Stimulated activated CD8-positive, alpha-beta memory T cell treated with anti-CD3 and anti-CD28 coated beads, Interleukin-15, amount 100 ng/mL, for 1 hour (primary cell): ENCODE results near the gene NBEA.
"Not testable (repeated sequence)": the region's sequence is repeated elsewhere in the genome, so short reads cannot be mapped to it uniquely, and the experiment has no call there.

Source experiments
- DNase-seq: peaks from one replicate; pipeline ENCODE4 v3.0.0-alpha.2; 2020; ENCODE audit warnings: low read depth

NBEA gene

DNA sequence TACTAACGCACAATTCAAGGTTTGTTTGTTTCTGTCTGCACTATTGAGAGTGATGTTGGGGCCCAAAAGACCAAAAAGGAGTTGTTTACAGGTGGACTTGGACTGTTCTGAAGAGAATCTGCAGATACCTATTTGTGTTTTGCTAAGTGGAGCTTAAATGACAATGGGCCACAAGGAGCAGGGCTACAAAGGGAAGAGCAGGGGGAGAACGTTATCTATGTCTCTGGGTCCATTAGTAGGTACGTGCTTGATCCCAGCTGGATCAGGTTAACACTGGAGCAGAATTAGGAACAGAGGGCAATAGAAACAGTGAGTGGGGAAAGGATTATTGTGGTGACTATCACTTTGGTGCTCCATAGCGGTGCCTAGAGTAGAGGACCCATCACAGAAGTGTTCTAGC lies 22.5 kb downstream of the NBEA start:
- DNase-seq: no peak

GRCh38 chr13:34967851-34968562 lies 25.9 kb downstream of the NBEA start:
- no peak for DNase-seq

DNA sequence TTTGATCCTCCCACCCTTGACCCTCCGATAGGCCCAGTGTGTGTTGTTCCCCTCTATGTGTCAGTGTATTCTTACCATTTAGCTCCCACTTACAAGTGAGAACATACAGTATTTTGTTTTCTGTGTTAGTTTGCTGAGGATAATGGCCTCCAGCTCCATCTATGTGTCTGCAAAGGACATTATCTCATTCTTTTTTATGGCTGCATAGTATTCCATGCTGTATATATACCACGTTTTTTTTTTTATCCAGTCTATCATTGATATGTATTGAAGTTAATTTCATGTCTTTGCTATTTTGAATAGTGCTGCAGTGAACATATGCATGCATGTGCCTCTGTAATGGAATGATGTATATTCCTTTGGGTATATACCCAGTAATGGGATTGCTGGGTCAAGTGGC lies 27.5 kb downstream of the NBEA start:
- DNase-seq: not testable (repeated sequence)

DNA sequence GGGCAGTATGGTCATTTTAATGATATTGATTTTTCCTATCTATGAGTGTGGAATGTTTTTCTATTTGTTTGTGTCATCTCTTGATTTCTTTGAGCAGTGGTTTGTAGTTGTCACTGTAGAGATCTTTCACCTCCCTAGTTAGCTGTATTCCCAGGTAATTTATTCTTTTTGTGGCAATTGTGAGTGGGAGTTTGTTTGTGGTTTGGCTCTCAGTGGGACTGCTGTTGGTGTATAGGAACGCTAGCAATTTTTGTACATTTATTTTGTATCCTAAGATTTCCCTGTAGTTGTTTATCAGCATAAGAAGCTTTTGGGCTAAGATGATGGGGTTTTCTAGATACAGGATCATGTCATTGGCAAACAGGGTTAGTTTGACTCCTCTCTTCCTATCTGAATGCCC lies 28.9 kb downstream of the NBEA start:
- DNase-seq: no peak

- DNase-seq: no peak
These were observed 29.4 kb downstream of the NBEA start for GRCh38 chr13:34971473-34971872.

GRCh38 chr13:34985199-34985598 lies 43.1 kb downstream of the NBEA start:
- DNase-seq: not testable (repeated sequence)

DNA sequence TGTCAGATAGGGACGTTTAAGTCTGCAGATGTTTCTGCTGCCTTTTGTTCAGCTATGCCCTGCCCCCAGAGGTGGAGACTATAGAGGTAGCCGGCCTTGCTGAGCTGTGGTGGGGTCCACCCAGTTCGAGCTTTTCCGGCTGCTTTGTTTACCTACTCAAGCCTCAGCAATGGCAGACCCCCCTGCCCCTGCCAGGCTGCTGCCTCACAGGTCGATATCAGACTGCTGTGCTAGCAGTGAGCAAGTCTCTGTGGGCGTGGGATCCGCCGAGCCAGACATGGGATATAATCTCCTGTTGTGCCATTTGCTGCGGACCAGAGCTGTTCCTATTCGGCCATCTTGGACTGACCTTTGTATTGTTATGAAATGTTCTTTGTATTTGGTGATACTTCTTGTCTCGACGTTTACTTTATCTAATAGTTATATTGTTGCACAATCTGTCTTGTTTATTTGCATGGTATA lies 46.3 kb downstream of the NBEA start:
- DNase-seq: no peak

GRCh38 chr13:34990399-34991214 lies 48.5 kb downstream of the NBEA start:
- no peak for DNase-seq

DNA sequence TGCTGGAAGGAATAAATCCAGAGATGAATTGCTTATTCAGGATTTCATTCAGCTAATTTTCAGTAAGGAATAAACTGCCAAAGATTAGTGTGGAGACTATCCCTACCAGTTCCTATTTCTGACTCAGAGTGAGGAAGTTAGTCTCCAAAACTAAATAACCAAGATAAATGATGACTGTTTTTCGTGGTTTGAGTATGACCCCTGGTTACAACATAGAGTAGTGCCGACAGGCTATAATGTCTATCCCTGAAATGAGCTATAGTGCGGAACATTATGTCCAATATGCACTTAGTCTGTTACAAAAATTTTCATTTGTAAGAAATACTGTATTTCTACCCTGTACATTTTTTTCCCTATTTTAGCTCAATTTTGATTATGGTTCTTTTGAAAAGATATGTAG lies 51.4 kb downstream of the NBEA start:
- DNase-seq: no peak

GRCh38 chr13:35003734-35004133 lies 61.7 kb downstream of the NBEA start:
- not testable (repeated sequence) for DNase-seq

- DNase-seq: no peak
These were observed 63.0 kb downstream of the NBEA start for GRCh38 chr13:35005051-35005450.

GRCh38 chr13:35014606-35015213 lies 72.6 kb downstream of the NBEA start:
- DNase-seq: no peak

DNA sequence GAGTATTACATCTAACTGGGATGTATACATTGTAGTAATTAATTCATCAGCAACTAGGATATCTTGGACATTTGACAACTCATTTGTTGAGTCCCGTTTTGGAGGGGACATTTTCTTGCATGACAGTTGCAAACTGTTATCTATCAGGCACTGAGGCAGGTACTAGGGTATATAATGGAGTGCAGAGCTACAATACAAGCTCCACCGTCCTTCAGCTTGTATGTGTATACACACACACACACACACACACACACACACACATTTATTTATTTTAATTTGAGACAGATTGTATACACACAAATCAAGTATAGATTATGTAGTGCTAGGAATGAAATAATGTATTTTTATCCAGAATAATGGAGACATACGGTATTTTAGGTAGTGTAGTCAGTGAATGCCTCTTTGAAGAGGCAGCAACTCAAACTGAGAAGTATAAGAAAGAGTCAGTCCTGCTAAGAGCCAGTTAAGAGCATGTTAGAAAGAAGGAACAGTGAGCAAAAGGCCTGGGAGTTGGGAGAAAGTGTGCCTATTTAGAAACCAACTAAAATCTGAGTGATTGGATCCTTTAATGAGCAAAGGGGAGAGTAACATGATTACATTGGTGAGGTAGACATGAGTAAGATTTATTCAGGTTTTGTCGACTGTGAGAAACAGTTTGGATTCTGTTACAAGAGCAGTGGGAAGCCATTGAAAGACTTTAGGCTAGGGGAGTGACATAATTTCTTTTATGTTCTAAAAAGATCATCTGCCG lies 74.5 kb downstream of the NBEA start:
- no peak for DNase-seq

GRCh38 chr13:35025314-35025713 lies 83.2 kb downstream of the NBEA start:
- no peak for DNase-seq

GRCh38 chr13:35028338-35028867 lies 86.3 kb downstream of the NBEA start:
- DNase-seq: no peak

DNA sequence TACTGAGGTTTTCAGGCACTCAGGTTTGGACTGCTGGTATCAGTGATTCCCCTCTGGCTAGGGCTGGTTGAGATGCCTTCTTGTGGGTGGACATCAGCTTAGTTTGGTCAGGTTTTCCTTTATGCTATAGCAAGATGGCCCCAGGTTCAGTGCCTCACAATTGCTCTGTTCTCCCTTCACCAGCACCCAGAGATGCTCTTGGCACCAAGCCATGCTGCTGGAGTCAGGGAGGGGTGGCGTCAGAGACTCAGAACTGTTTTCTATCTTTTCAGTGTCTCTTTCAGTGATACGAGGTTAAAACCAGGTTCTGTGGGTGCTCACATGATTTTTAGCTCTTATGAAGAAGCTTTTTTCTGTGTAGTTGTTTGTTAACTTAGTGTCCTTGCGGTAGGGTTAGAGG lies 96.9 kb downstream of the NBEA start:
- DNase-seq: no peak

DNA sequence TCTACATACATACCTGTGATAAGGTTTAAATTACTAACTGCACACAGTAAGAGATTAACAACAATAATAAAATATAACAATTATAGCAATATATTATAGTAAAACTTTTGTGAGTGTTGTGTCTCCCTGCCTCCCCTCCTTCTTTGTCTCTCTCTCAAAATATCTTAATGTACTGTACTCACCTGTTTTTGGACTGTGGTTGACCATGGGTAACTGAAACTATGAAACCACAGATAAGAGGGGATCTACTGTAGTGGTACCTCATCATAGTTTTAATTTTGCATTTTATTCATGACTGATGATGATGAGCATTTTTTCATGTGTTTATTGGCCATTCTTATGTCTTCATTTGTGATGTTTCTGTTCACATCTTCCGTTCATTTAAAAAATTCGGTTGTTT lies 104.5 kb downstream of the NBEA start:
- DNase-seq: no peak

DNA sequence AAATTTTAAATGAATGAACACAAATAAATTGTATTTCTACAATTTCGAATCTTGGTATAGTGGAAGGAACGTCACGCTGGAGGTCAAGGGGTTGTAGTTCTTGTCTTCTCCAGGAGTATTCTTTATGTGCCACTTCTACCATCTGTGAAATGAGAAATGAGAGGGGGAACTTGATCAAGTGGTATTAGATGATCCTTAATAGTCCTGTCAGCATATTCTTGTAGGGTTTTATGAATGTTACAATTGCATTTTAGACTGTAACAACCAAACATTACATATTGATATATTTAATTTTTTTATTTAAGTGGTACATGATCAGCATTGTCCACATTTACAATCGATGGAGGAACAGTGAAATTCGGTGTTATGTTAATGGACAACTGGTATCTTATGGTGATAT lies 113.6 kb downstream of the NBEA start:
- no peak for DNase-seq

DNA sequence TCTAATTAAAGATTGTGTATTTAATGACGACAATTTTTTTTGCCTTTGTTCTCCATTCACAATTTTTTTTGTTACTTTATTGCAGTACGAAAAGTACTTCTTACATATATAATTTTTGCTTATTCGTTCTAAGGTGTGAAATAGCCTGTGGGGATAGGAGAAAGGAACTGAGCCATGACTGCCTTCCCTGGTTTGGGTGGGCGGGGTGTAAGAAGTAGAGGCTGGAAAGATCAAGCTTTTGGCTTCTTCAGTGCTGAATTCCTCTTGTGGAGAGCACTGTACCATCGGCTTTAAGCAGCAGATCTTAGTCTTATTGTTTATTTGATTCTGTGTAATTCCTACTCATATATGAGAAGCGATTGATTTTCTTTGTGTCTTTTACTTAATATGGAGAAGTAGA lies 115.8 kb downstream of the NBEA start:
- DNase-seq: no peak

GRCh38 chr13:35058585-35058984 lies 116.5 kb downstream of the NBEA start:
- DNase-seq: not testable (repeated sequence)

DNA sequence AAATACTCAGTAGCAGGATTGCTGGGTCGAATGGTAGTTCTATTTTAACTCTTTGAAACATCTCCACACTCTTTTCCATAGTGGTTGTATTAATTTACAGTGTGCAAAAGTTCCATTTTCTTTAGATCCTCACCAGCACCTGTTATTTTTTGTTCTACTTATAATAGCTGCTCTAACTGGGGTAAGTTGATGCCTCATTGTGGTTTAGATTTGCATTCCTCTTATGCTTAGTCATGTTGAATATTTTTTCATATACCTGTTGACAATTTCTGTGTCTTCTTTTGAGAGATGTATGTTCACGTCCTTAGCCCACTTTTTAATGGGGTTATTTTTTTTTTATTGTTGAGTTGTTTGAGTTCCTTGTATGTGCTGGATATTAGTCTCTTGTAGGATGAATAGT lies 144.6 kb downstream of the NBEA start:
- no peak for DNase-seq

GRCh38 chr13:35092251-35092650 lies 150.2 kb downstream of the NBEA start:
- DNase-seq: no peak
